Urinary bladder (tissue), 4 donors: Measurements from ENCODE around the gene PDE6D. TPM values are rescaled to one million over a fixed set of nuclear protein-coding genes. Genes with fewer than 3 reads are reported as not detected.

Experiments
- DNase-seq: peaks from one replicate; pipeline ENCODE4 v3.0.0-alpha.2; 2015; ENCODE audit errors: extremely low spot score
- H3K27ac ChIP-seq: one replicate; pipeline ENCODE4 v1.5.1; 2013; ENCODE audit warnings: low read depth, mild to moderate bottlenecking, moderate library complexity
- H3K36me3 ChIP-seq: one replicate; pipeline ENCODE4 v1.6.1; 2013; ENCODE audit warnings: mild to moderate bottlenecking, moderate library complexity; ENCODE audit not compliant: insufficient read depth
- H3K4me1 ChIP-seq: one replicate; pipeline ENCODE4 v1.6.1; 2013; ENCODE audit warnings: mild to moderate bottlenecking, moderate library complexity; ENCODE audit not compliant: insufficient read depth
- H3K4me3 ChIP-seq: one replicate; pipeline ENCODE4 v1.5.1; 2013; ENCODE audit warnings: low read depth, low read length
- WGBS: extraction: QIAGEN DNeasy Blood & Tissue Kit; methylation state at CpG from one replicate; pipeline ENCODE4 v1.1.7; 2013; 5-methylcytosine and 5-hydroxymethylcytosine counted together
- polyA plus RNA-seq: library from polyadenylated mRNA; stranded (reverse); fragments of 200-250 nt; gene quantifications from one replicate; pipeline ENCODE4 v1.2.3, GENCODE V29; 2013
- total RNA-seq: library from RNA; depleted of rRNA; stranded (reverse); fragments of >200 nt; gene quantifications from one replicate; pipeline ENCODE4 v1.2.3, GENCODE V29; 2014
- donor health status: healthy with polysubstance abuse.
- donor health status: healthy.

Gene PDE6D
- total and polyA plus RNA-seq, 2 donors: 27.0 to 40.6 TPM

DNA sequence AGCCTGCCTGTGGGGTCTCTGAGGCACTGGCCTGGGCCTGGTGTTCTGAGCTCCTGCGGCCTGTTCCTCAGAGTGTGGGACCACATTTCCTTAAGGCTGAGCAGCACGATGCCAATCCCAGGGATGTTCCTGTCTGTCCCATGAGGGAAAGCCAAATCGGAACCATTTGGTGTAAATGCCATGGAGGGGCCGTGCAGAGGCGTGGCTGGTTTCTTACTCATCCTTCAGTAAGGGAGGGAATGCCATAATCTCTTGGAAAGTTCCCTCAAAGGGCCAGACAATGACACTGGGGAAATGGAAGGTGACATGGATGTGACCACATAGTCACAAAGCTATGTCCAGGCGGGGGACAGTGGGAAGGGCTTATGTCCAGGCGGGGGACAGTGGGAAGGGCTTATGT is 87.1 kb downstream of the PDE6D start:
- H3K36me3 ChIP-seq: no peaks in the 10 kb centered on the region
- no peak overlapping the region for H3K4me3 ChIP-seq
- H3K4me1 ChIP-seq: no peaks in the 10 kb centered on the region
- H3K27ac ChIP-seq: no peak overlapping the region
- WGBS: 90% methylated on average over 7 of the region's 7 CpGs
- DNase-seq: no peak

- WGBS: 95% methylated on average over 13 of the region's 13 CpGs
- no peaks in the 10 kb centered on the region for H3K36me3 ChIP-seq
These were observed 88.2 kb downstream of the PDE6D start for GRCh38 chr2:231692847-231693246.

GRCh38 chr2:231691251-231691772 is 89.8 kb downstream of the PDE6D start:
- H3K4me3 ChIP-seq: no peak overlapping the region
- DNase-seq: no peak
- no peaks in the 10 kb centered on the region for H3K4me1 ChIP-seq
- WGBS: 54% methylated on average over 9 of the region's 9 CpGs
- no peak overlapping the region for H3K27ac ChIP-seq
- H3K36me3 ChIP-seq: no peaks in the 10 kb centered on the region

More at GRCh38 chr2:231692847-231693246, 88.2 kb downstream of the PDE6D start:
- H3K27ac ChIP-seq: no peak overlapping the region
- H3K4me3 ChIP-seq: no peak overlapping the region
- DNase-seq: no peak
- no peaks in the 10 kb centered on the region for H3K4me1 ChIP-seq

- Histone ChIP-seq H3K4me1 (no peaks in the 10 kb centered on the region), H3K4me3 (no peak overlapping the region), H3K36me3 (no peaks in the 10 kb centered on the region), H3K27ac (no peak overlapping the region)
- DNase-seq: no peak
- WGBS: 81% methylated on average over 15 of the region's 15 CpGs
These were observed 91.8 kb downstream of the PDE6D start for GRCh38 chr2:231689124-231689893.

- WGBS: 84% methylated on average over 17 of the region's 17 CpGs
- no peak for DNase-seq
- no peak overlapping the region for H3K27ac ChIP-seq
These were observed 92.4 kb downstream of the PDE6D start for GRCh38 chr2:231688719-231689118.

GRCh38 chr2:231687961-231688360 is 93.1 kb downstream of the PDE6D start:
- H3K4me3 ChIP-seq: no peak overlapping the region
- WGBS: 92% methylated on average over 4 of the region's 4 CpGs
- no peaks in the 10 kb centered on the region for H3K36me3 ChIP-seq
- no peak overlapping the region for H3K27ac ChIP-seq
- H3K4me1 ChIP-seq: no peaks in the 10 kb centered on the region
- no peak for DNase-seq

More at GRCh38 chr2:231688719-231689118, 92.4 kb downstream of the PDE6D start:
- no peaks in the 10 kb centered on the region for H3K4me1 ChIP-seq
- H3K36me3 ChIP-seq: no peaks in the 10 kb centered on the region
- H3K4me3 ChIP-seq: no peak overlapping the region

DNA sequence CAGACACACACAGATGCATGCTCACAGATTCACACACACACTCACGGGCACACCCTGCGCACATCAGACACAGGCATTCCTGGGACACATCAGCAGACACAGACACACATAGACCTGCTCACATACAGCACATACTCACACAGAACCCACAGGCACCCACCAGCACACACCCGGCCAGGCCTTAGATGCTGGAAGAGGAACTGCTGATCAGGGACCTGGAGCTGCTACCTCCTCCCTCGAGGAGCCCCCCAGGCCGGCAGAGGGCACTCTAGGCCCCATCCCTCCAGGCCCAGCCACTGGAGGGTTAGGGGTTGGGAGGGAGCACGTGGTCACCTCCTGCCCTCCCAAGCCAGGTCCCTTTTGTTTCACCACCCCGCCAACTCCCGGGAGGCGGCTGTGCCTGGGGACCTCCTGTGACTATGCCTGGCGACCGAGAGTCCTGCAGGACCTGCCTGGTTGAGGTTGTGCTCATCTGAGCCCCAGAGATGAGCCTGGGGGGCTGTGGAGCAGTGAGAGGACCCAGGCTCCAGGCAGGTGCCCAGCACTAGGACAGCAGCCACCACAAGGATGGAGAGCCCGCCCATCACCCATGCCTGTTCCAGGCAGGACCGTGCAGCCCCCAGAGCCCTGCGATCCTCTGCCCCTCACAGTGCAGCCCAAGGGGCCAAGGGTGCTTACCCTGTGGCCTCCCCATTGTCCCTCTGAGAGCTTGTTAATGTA is 93.8 kb downstream of the PDE6D start:
- no peak for DNase-seq
- no peaks in the 10 kb centered on the region for H3K4me1 ChIP-seq
- H3K27ac ChIP-seq: no peak overlapping the region
- H3K4me3 ChIP-seq: no peak overlapping the region
- no peaks in the 10 kb centered on the region for H3K36me3 ChIP-seq
- WGBS: 43% methylated on average over 14 of the region's 14 CpGs

GRCh38 chr2:231686192-231687100 is 94.6 kb downstream of the PDE6D start:
- no peak for DNase-seq
- H3K4me3 ChIP-seq: no peak overlapping the region
- no peak overlapping the region for H3K27ac ChIP-seq
- H3K4me1 ChIP-seq: no peaks in the 10 kb centered on the region
- H3K36me3 ChIP-seq: no peaks in the 10 kb centered on the region
- WGBS: 88% methylated on average over 11 of the region's 11 CpGs

DNA sequence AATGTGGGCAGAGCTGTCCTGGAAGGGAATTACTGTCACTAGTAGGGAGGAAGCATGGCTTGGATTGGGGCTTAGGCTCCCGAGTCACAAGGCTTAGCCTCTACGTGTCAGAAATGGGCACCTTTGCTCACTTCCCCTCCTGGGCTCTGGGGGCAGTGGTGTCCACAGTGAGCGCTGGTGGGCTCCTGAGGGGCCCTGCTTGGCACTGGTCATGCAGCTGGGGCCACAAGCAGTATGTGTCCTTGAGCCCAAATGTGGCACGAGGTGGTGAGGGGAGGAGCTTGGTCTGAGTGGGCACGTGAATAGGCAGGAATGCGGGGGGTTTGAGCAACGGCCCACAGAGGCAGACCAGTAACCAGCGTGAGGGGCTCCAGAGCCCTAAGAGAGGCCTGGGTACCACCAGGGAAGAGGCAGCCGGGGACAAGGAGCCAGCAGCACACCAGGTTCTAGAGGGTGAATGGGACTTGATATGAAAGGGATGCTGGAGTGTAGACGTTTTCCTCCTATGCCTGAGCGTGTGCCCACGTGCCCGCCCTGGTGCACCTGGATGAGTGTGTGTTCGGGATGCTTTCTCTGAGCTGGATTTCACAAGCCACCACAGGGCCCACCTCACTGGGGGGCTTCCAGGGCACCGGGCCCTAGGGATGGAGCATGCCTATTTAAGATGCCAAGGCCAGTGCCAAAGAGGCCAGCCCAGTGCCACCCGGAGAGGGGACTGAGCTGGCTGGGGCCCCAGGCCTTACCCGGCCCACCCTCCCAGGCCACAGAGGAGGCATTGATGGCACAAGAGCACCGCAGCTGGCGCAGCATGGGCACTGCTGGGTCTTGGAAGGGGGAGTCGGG is 95.5 kb downstream of the PDE6D start:
- DNase-seq: no peak
- Histone ChIP-seq H3K36me3 (no peaks in the 10 kb centered on the region), H3K4me1 (no peaks in the 10 kb centered on the region), H3K27ac (no peak overlapping the region), H3K4me3 (no peak overlapping the region)
- 81% methylated on average over 20 of the region's 20 CpGs for WGBS

- Histone ChIP-seq H3K4me1 (no peaks in the 10 kb centered on the region), H3K36me3 (no peaks in the 10 kb centered on the region), H3K27ac (no peak overlapping the region), H3K4me3 (no peak overlapping the region)
- 87% methylated on average over 22 of the region's 22 CpGs for WGBS
- no peak for DNase-seq
These were observed 96.5 kb downstream of the PDE6D start for GRCh38 chr2:231684314-231685223.

DNA sequence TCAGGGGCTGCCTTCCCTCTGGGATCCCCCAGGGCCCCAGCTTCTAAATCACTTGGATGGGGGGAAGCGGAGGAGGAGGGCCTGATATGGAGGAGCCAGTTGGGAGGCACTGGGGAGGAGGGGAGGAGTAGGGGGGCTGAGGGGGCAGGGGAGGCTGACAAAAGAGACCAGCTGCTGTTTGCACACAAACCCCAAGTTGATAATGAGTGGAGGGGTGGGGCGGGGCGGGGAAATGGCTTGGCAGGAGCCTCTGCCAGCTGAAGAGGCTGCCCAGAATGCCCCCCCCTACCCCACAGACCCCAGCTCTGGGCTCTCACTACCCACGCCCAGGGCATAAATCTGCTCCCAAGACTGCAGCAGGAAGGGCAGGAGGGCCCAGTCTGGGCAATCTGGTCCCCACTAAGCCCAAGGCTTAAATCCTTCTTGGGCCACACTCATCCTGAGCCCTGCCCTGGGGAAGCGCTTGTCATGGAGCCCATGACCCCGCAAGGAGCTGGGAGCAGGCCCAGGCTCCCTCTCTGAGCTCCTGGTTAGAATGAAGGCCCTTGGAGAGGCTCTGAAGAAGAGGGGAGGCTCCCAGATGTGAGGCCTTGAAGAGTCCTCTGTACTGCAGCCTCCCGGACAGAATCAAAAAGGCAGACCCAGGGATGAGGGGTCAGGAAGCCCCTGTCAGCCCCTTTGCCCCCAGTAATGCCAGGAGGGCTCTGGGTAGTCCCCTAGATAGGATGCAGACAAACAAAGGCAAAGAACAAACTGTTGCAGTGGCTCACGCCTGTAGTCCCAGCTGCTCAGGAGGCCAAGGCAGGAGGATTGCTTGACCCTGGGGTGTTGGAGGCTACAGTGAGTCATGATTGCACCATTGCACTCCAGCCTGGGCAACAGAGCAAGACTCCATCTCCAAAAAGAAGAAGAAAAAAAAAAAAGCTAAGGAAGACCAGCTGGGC is 97.5 kb downstream of the PDE6D start:
- H3K4me1 ChIP-seq: no peaks in the 10 kb centered on the region
- 89% methylated on average over 8 of the region's 8 CpGs for WGBS
- no peak overlapping the region for H3K4me3 ChIP-seq
- DNase-seq: no peak
- no peaks in the 10 kb centered on the region for H3K36me3 ChIP-seq
- H3K27ac ChIP-seq: no peak overlapping the region
